Measurements from ENCODE around the gene METTL25B.

Gene METTL25B

DNA sequence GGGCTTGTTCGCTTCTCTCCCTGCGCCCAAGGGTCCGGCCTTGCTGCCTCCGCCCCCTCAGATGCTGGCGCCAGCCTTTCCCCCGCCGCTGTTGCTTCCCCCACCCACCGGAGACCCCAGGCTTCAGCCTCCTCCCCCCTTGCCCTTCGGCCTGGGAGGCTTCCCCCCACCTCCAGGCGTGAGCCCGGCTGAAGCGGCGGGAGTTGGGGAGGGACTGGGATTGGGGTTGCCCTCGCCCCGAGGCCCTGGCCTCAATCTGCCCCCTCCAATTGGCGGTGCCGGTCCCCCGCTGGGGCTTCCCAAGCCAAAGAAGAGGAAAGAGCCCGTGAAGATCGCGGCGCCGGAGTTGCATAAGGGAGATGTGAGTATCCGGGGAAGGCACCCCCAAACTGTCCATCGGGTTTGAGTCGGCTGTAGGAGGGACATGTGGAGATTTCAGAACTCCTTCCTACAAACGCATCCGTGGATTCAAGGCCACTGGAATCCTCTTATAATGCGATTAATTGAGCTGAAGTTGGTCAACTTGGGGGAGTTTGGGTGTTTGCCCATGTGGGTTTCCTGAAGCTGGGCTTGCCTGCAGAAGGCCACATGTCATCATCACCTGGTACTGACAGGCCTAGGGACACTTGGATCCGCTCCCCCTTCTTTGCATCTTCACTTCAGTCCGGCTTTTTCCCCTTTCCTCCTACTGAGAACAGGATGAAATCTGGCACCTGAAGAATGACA, 39.8 kb downstream of the METTL25B start:
- DNase-seq (ENCODE audit: extremely low read depth, low read depth) = no peak
- H3K4me3 ChIP-seq (replicated peaks; ENCODE audit: low read depth, low read length) = peak overlapping the region; percentile 67
- TF ChIP-seq, protein P1, sequence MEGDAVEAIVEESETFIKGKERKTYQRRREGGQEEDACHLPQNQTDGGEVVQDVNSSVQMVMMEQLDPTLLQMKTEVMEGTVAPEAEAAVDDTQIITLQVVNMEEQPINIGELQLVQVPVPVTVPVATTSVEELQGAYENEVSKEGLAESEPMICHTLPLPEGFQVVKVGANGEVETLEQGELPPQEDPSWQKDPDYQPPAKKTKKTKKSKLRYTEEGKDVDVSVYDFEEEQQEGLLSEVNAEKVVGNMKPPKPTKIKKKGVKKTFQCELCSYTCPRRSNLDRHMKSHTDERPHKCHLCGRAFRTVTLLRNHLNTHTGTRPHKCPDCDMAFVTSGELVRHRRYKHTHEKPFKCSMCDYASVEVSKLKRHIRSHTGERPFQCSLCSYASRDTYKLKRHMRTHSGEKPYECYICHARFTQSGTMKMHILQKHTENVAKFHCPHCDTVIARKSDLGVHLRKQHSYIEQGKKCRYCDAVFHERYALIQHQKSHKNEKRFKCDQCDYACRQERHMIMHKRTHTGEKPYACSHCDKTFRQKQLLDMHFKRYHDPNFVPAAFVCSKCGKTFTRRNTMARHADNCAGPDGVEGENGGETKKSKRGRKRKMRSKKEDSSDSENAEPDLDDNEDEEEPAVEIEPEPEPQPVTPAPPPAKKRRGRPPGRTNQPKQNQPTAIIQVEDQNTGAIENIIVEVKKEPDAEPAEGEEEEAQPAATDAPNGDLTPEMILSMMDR (IDR thresholded peaks at IDR 0.05; ENCODE audit: low read depth, low read length, missing control alignments) = no peak

DNA sequence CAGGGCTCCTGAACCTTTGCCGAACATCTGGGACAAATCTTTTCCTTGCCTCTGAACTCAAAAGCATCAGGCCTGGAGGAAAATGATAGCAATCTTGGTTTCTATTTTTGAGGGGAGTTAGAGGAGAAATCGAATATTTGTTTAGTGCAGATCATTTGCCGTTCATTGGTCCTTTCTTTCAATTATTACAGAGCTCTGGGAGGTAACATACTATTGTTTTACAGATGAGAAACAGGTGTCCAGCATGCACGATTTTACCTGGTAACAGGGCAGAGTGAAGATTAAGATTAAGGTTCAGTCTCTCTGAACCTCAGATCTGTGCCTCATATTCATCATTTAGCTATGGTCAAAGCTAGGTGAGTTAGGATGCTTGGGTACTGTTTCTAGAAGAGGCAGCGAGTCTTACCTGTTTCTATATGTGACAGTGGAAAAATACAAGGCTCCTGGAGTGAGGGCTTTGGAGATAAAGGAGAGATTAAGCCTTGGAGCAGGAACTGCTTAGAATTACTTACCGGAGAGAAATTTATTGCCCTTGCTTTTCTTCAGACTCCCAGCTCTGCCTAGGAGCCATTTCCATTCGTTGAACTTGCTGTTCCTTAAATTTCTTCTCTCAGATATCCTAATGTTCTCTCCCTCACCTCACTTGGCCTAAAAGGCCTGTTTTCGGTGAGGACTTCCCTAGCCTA, 40.5 kb downstream of the METTL25B start:
- peak overlapping the region; percentile 67 for H3K4me3 ChIP-seq (replicated peaks; ENCODE audit: low read depth, low read length)
- no peak for DNase-seq (ENCODE audit: extremely low read depth, low read depth)
- TF ChIP-seq, protein P1 (IDR thresholded peaks at IDR 0.05; ENCODE audit: low read depth, low read length, missing control alignments) = no peak

- H3K4me3 ChIP-seq (replicated peaks; ENCODE audit: low read depth, low read length) = no peak overlapping the region
- DNase-seq (ENCODE audit: extremely low read depth, low read depth) = no peak
- TF ChIP-seq, protein P1 (IDR thresholded peaks at IDR 0.05; ENCODE audit: low read depth, low read length, missing control alignments) = no peak
Observed at GRCh38 chr1:156772222-156772621, 44.0 kb downstream of the METTL25B start.

DNA sequence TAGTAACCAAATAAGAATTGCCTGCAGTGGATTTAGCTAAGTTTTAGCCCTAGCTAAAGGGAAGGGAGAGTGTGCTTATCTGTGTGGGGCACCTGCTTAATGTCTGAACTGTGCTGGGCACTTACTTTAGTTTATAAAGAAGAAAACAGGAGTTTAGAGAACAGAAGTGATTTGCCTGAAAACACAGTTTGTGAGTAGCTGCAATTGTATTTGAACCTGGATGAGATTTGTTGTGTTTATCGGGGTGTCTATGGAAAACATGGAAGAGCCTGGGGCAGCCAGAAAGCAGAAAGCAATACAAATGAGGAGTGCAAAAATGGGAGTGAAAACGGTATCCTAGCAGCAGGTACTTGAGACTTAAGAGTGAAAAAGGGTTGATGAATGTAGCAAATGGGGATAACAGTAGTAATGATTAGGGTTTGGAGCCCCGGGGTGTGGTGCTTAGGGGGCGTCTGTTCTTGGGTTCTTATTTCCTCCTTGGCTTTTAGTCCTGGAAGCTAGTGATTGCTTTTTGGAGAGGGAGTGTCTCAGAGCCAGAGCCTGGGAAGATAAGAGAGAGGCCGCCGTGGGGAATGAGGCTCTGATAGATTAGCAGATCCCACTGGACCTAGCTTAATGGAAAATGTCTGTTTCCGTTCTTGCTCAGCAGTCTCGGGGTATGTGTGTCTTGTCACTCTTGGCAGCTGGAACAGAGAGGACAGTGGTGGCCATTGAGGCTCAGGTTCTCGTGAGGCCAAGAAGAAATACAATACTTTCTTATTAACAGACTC, 44.6 kb downstream of the METTL25B start:
- no peak overlapping the region for H3K4me3 ChIP-seq (replicated peaks; ENCODE audit: low read depth, low read length)
- TF ChIP-seq, protein P1 (IDR thresholded peaks at IDR 0.05; ENCODE audit: low read depth, low read length, missing control alignments) = no peak
- no peak for DNase-seq (ENCODE audit: extremely low read depth, low read depth)

GRCh38 chr1:156773607-156774006, 45.3 kb downstream of the METTL25B start:
- no peak for DNase-seq (ENCODE audit: extremely low read depth, low read depth)
- TF ChIP-seq, protein P1 (IDR thresholded peaks at IDR 0.05; ENCODE audit: low read depth, low read length, missing control alignments) = no peak
- no peak overlapping the region for H3K4me3 ChIP-seq (replicated peaks; ENCODE audit: low read depth, low read length)

DNA sequence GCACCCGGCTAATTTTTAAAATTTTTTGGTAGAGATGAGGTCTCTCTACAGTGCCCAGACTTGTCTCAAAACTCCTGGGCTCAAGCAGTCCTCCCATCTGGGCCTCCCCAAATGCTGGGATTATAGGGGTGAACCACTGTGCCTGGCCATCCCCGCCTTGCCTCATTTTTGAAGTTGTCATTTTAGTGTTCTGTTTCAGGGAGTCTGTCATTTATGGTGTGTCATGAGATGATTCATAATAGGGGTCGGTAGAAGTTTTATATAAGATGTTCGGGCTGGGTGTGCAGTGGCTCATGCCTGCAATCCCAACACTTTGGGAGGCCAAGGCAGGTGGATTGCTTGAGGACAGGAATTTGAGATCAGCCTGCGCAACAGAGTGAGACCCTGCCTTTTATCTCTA, 47.5 kb downstream of the METTL25B start:
- TF ChIP-seq, protein P1 (IDR thresholded peaks at IDR 0.05; ENCODE audit: low read depth, low read length, missing control alignments) = no peak
- DNase-seq (ENCODE audit: extremely low read depth, low read depth) = no peak
- H3K4me3 ChIP-seq (replicated peaks; ENCODE audit: low read depth, low read length) = no peak overlapping the region

All from HFF-Myc (cell line).